CD4-positive, CD25-positive, alpha-beta regulatory T cell (primary cell): ENCODE data around the gene VWA8. TPM values are rescaled to one million over a fixed set of nuclear protein-coding genes. Genes with fewer than 3 reads are reported as not detected.
A peak's percentile ranks its signal among the peaks of the same experiment; 100 is the strongest.

Experiments
- ATAC-seq, 2 donors: fragments of 150-1000 bp; cut with Tn5 transposase; one replicate each; pipeline ENCODE4 v1.10.0; 2021; ENCODE audit warnings: low read depth in 2 of 2, moderate number of reproducible peaks in 2 of 2, moderate library complexity in 1 of 2
- DNase-seq, 3 donors: peaks; one replicate each; pipeline versions ENCODE4 v3.0.0 to v3.0.0-alpha.2; 2012 to 2022; ENCODE audit warnings: mixed read lengths in 1 of 3
- H3K27ac ChIP-seq: one replicate; pipeline ENCODE4 v1.7.0; 2013; ENCODE audit warnings: mild to moderate bottlenecking, low read length; ENCODE audit not compliant: insufficient read depth, poor library complexity, severe bottlenecking
- H3K27me3 ChIP-seq: one replicate; pipeline ENCODE4 v1.7.0; 2013; ENCODE audit warnings: low read length; ENCODE audit not compliant: control insufficient read depth, insufficient read depth
- H3K36me3 ChIP-seq: one replicate; pipeline ENCODE4 v1.7.0; 2013; ENCODE audit warnings: mild to moderate bottlenecking, low read length, moderate library complexity; ENCODE audit not compliant: control insufficient read depth, insufficient read depth
- H3K4me1 ChIP-seq: 2 replicates; pipeline ENCODE4 v1.7.0; 2013; ENCODE audit warnings: mild to moderate bottlenecking, low read length; ENCODE audit not compliant: insufficient read depth, control insufficient read depth, poor library complexity, severe bottlenecking
- H3K4me3 ChIP-seq: one replicate; pipeline ENCODE4 v1.7.0; 2013; ENCODE audit warnings: low read depth, mild to moderate bottlenecking, low read length, moderate library complexity
- H3K9me3 ChIP-seq, 2 experiments: 1 replicate in 1 of 2; 2 replicates in 1 of 2; pipeline ENCODE4 v1.7.0; 2013; ENCODE audit warnings: low read length in 2 of 2, mild to moderate bottlenecking in 1 of 2, moderate library complexity in 1 of 2; ENCODE audit not compliant: control insufficient read depth in 2 of 2
- H3K27ac Mint-ChIP-seq, 3 donors: one replicate each; pipeline ENCODE4 v1.8.0; 2020 to 2022; ENCODE audit warnings: mild to moderate bottlenecking in 3 of 3, mixed read lengths in 3 of 3, moderate library complexity in 2 of 3
- H3K27me3 Mint-ChIP-seq: one replicate; pipeline ENCODE4 v1.8.0; 2022; ENCODE audit warnings: mild to moderate bottlenecking, mixed read lengths
- H3K36me3 Mint-ChIP-seq: one replicate; pipeline ENCODE4 v1.8.0; 2020; ENCODE audit warnings: mixed read lengths
- H3K4me1 Mint-ChIP-seq, 4 donors: one replicate each; pipeline ENCODE4 v1.8.0; 2020 to 2022; ENCODE audit warnings: mixed read lengths in 4 of 4, mild to moderate bottlenecking in 1 of 4
- H3K4me3 Mint-ChIP-seq, 4 donors: one replicate each; pipeline ENCODE4 v1.8.0; 2020 to 2022; ENCODE audit warnings: mild to moderate bottlenecking in 4 of 4, mixed read lengths in 4 of 4, moderate library complexity in 3 of 4
- H3K9me3 Mint-ChIP-seq, 7 donors: one replicate each; pipeline ENCODE4 v1.8.0; 2020 to 2022; ENCODE audit warnings: mixed read lengths in 7 of 7, mild to moderate bottlenecking in 3 of 7, moderate library complexity in 2 of 7
- polyA plus RNA-seq, 4 donors: library from polyadenylated mRNA; unstranded; fragments of 300-500 nt; fragmentation: Illumina TruSeq; gene quantifications; one replicate each; pipeline ENCODE4 v1.2.3, GENCODE V29; 2021
- total RNA-seq: library from RNA; stranded (reverse); gene quantifications from one replicate; pipeline ENCODE4 v1.2.3, GENCODE V29; 2022

VWA8 gene
- total and polyA plus RNA-seq, 5 donors from 2014 or later = 4.0 to 22.8 (median 4.5) TPM

DNA sequence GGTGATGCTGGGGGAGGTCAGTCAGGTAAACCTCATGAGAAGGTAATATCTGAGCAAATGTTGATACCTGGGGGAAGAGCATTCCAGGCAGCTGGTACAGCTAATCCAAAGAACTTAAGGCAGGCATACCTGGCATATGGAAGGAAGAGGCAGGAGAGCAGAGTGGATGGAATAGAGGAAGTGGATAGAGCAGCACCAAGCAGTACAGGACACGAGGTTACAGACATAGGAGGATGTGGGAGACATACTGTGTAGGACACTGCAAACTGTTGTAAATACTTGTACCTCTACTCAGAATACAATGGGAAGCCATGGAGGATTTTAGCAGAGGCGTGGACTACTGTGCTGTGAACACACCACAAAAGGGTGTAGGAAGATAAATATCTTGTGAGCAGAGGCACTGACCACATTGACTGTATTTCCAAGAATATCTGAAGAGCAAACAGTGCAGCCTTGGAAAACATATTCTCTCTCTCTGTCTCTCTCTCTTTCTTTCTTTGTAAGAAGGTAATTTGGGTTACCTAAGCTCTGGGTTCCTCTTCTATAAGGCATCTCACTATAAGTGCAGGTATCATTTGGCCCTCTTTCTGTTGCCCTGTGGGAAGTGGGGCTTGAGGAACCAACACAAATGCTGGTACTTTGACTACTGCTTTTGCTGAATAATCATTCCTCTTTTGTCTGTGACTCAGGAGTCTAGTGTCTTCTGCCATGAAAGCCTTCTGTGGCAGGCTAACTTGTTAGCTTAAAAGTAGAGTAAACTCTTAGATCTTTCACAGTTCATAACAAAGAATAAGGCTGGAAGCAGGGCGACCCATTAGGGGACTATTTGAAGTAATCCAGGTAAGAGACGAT lies 238.0 kb downstream of the VWA8 start:
- Mint-ChIP-seq H3K27ac (no peak overlapping the region), H3K9me3 (no peaks in the 10 kb centered on the region), H3K4me1 (no peaks in the 10 kb centered on the region), H3K36me3 (peaks cover 16% of the 10 kb centered on the region), H3K27me3 (no peaks in the 10 kb centered on the region), H3K4me3 (no peak overlapping the region)
- Histone ChIP-seq H3K27me3 (no peaks in the 10 kb centered on the region), H3K4me1 (no peaks in the 10 kb centered on the region), H3K9me3 (no peaks in the 10 kb centered on the region), H3K27ac (no peak overlapping the region), H3K36me3 (peaks cover 32% of the 10 kb centered on the region), H3K4me3 (no peak overlapping the region)
- ATAC-seq = no peak
- DNase-seq = peak in 1 of 3 donors; percentile 4

DNA sequence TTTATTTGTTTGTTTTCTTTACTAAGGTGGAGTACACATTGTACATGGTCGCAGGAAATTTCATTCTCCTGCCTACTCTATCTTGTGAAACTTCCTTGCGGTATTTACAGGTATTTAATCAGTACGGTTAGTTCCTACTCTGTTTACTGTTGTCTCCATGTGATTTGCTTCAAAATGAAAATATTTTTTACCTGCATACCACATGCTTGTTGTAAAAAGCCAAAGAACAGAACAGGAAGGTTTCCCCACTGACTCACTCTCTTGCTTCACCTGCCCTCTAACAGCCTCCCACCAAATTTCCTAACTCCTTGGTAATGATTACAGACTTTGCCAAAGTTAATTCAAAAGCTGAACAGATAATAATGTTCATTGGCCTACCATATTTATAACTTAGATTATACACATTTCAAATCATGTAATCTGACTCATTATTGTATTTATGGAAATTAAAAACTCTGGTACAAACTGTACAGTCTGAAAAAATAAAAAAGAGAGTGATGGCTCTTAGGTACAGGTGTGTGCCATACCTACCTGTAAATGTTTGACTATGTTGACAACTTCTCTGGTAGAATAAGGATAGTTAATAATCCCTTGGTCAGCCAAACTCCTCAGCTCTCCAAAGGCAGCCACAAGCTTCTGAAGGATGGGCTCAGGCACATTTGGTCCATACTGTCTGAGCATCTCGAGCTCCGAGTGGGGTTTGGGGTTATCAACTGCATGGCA lies 239.9 kb downstream of the VWA8 start:
- Mint-ChIP-seq H3K4me3 (no peak overlapping the region), H3K36me3 (peaks cover 22% of the 10 kb centered on the region), H3K27ac (peak overlapping the region in 1 of 3 donors; percentile 74), H3K4me1 (peaks cover 0 to 2% (median 0%) of the 10 kb centered on the region in 4 donors), H3K27me3 (no peaks in the 10 kb centered on the region), H3K9me3 (no peaks in the 10 kb centered on the region)
- DNase-seq = no peak
- Histone ChIP-seq H3K27me3 (no peaks in the 10 kb centered on the region), H3K4me3 (no peak overlapping the region), H3K27ac (no peak overlapping the region), H3K4me1 (no peaks in the 10 kb centered on the region), H3K36me3 (peaks cover 30% of the 10 kb centered on the region), H3K9me3 (no peaks in the 10 kb centered on the region)
- ATAC-seq = no peak

DNA sequence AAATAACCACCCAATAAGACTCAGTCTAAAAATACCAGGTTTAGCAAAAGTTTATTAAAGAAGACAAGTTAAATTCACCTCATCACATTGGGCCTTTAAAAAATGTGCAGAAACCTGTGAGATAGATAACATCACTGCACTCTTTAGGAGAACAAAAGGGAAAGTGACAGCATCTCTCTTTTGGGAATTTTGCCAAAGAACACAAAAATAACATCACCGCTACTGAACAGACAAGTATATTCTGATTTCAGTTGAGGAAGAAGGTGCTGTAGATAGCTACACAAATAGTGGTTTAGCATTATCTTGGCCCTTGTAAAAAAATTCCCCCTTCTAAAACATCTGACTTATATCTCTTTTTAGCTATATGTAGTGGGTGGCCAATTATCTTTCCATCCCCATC lies 244.7 kb downstream of the VWA8 start:
- Histone ChIP-seq H3K27ac (no peak overlapping the region), H3K36me3 (peaks cover 13% of the 10 kb centered on the region), H3K4me1 (no peaks in the 10 kb centered on the region), H3K27me3 (no peaks in the 10 kb centered on the region), H3K9me3 (no peaks in the 10 kb centered on the region), H3K4me3 (no peak overlapping the region)
- Mint-ChIP-seq H3K27me3 (no peaks in the 10 kb centered on the region), H3K4me3 (no peak overlapping the region), H3K36me3 (peaks cover 17% of the 10 kb centered on the region), H3K4me1 (peaks cover 0 to 2% (median 0%) of the 10 kb centered on the region in 4 donors), H3K9me3 (no peaks in the 10 kb centered on the region), H3K27ac (peak overlapping the region in 1 of 3 donors; percentile 1)
- ATAC-seq = no peak
- DNase-seq = no peak

DNA sequence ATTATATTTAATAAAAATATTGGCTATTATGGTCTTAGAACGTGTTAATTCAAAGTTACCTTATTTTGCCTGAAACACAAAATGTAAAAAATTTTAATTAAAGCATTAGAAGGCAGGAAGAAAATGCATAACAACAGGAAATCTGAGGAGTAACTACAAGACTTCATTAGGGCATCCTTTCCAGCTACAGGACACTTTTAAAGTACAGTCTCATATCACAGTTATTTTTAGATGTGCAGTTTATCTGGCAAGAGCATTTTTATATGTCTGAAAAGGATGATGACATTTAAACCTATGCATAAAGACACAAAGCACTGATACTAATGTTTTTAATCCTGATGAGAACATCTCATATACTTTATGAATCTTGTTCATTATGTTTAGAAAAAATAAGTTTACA lies 247.5 kb downstream of the VWA8 start:
- no peak for ATAC-seq
- Histone ChIP-seq H3K4me1 (no peaks in the 10 kb centered on the region), H3K27ac (no peak overlapping the region), H3K9me3 (no peaks in the 10 kb centered on the region), H3K36me3 (peaks cover 2% of the 10 kb centered on the region), H3K4me3 (no peak overlapping the region), H3K27me3 (no peaks in the 10 kb centered on the region)
- no peak for DNase-seq
- no peaks in the 10 kb centered on the region for H3K9me3 Mint-ChIP-seq
- H3K4me3 Mint-ChIP-seq = no peak overlapping the region
- peaks cover 0 to 2% (median 0%) of the 10 kb centered on the region in 4 donors for H3K4me1 Mint-ChIP-seq
- H3K36me3 Mint-ChIP-seq = peaks cover 26% of the 10 kb centered on the region
- H3K27me3 Mint-ChIP-seq = no peaks in the 10 kb centered on the region
- no peak overlapping the region for H3K27ac Mint-ChIP-seq

DNA sequence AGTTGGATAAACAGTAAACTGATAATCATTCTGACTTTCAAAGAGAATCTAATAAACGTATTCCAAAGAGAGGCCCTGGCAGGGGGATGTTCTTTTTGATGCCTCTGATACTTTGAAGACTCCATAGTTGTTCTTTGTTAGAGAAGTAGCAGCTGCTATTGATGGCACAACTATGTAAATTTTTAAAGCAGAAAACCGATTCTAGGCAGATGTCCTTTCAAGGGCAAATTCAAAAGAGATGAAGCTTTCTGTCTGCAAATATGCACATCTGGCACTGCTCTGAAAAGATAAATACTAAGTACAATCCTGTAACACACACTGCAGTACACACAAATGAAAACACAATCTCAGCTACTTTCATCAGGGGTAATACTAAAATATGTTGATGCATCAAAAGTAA lies 250.1 kb downstream of the VWA8 start:
- H3K27ac ChIP-seq = no peak overlapping the region

DNA sequence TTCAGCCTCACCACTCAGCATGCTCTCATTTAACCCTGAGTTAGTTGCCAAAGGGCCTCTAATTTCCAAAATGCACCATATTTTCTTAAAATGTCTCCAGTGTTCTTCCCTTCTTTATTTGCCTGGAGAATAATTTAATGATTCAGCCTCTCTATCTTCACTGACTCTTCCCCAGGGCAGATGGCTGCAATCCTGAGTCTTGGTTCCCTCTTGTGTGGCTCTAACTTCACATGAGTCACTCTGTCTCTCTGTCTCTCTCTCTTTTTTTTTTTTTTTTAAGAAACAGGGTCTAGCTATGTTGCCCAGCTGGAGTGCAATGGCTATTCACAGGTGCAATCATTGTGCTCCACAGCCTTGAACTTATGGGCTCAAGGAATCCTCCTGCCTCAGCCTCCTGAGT lies 251.4 kb downstream of the VWA8 start:
- no peaks in the 10 kb centered on the region for H3K9me3 ChIP-seq
- no peak overlapping the region for H3K4me3 Mint-ChIP-seq
- H3K27ac Mint-ChIP-seq = no peak overlapping the region
- H3K9me3 Mint-ChIP-seq = no peaks in the 10 kb centered on the region
- no peak for ATAC-seq
- DNase-seq = no peak
- no peaks in the 10 kb centered on the region for H3K4me1 ChIP-seq
- no peaks in the 10 kb centered on the region for H3K27me3 ChIP-seq
- H3K4me1 Mint-ChIP-seq = no peaks in the 10 kb centered on the region
- H3K27ac ChIP-seq = no peak overlapping the region
- H3K36me3 Mint-ChIP-seq = peaks cover 22% of the 10 kb centered on the region
- H3K4me3 ChIP-seq = no peak overlapping the region
- H3K27me3 Mint-ChIP-seq = no peaks in the 10 kb centered on the region
- H3K36me3 ChIP-seq = no peaks in the 10 kb centered on the region

More for the DNA sequence above, 250.1 kb downstream of the VWA8 start:
- no peaks in the 10 kb centered on the region for H3K9me3 Mint-ChIP-seq
- H3K36me3 Mint-ChIP-seq = peaks cover 22% of the 10 kb centered on the region
- no peaks in the 10 kb centered on the region for H3K27me3 ChIP-seq
- no peak for DNase-seq
- H3K36me3 ChIP-seq = peaks cover 2% of the 10 kb centered on the region
- ATAC-seq = no peak
- no peaks in the 10 kb centered on the region for H3K9me3 ChIP-seq
- no peak overlapping the region for H3K27ac Mint-ChIP-seq
- no peak overlapping the region for H3K4me3 ChIP-seq
- no peaks in the 10 kb centered on the region for H3K4me1 ChIP-seq
- H3K27me3 Mint-ChIP-seq = no peaks in the 10 kb centered on the region
- no peak overlapping the region for H3K4me3 Mint-ChIP-seq
- no peaks in the 10 kb centered on the region for H3K4me1 Mint-ChIP-seq

DNA sequence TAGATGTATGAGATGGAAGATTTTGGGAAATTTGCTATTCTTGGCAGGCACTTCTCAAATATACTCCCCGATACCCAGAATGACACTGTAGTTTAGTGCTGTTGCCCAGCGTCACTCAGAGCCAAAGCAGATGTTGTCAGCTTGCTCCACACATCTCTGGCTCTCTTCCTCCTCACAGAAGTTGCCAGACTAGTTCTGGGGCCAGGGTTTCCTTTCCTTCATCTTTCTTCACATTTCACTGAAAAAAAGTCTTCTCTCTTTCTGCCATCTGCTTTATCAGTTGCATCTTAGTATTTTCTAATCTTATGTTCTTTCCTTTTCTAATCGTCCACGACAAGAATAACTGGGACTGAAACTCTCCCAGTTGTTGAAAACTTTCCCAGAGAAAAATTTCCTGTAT lies 252.2 kb downstream of the VWA8 start:
- no peaks in the 10 kb centered on the region for H3K27me3 ChIP-seq
- H3K9me3 Mint-ChIP-seq = no peaks in the 10 kb centered on the region
- H3K36me3 ChIP-seq = no peaks in the 10 kb centered on the region
- no peaks in the 10 kb centered on the region for H3K27me3 Mint-ChIP-seq
- H3K4me3 ChIP-seq = no peak overlapping the region
- no peaks in the 10 kb centered on the region for H3K4me1 ChIP-seq
- H3K27ac Mint-ChIP-seq = no peak overlapping the region
- DNase-seq = no peak
- ATAC-seq = no peak
- H3K36me3 Mint-ChIP-seq = peaks cover 22% of the 10 kb centered on the region
- H3K4me3 Mint-ChIP-seq = no peak overlapping the region
- no peaks in the 10 kb centered on the region for H3K9me3 ChIP-seq
- no peaks in the 10 kb centered on the region for H3K4me1 Mint-ChIP-seq
- H3K27ac ChIP-seq = no peak overlapping the region
